Chondrocyte (in vitro differentiated cells): Measurements from ENCODE around the gene CEP70. TPM values are rescaled to one million over a fixed set of nuclear protein-coding genes. Genes with fewer than 3 reads are reported as not detected.
"Not testable (repeated sequence)": the region's sequence is repeated elsewhere in the genome, so short reads cannot be mapped to it uniquely, and the experiment has no call there.

ENCODE experiments used
- DNase-seq: peaks from one replicate; pipeline ENCODE4 v3.0.0; 2021; ENCODE audit warnings: mixed read lengths, low spot score
- H3K27ac Mint-ChIP-seq: one replicate; pipeline ENCODE4 v1.8.0; 2021; ENCODE audit warnings: mild to moderate bottlenecking, moderate library complexity, mixed read lengths; ENCODE audit not compliant: unreplicated experiment
- H3K27me3 Mint-ChIP-seq: 2 replicates; pipeline ENCODE4 v1.8.0; 2021; ENCODE audit warnings: low read depth, mixed read lengths
- H3K36me3 Mint-ChIP-seq: 2 replicates; pipeline ENCODE4 v1.8.0; 2021; ENCODE audit warnings: low read depth, mixed read lengths
- H3K4me1 Mint-ChIP-seq: 2 replicates; pipeline ENCODE4 v1.8.0; 2021; ENCODE audit warnings: low read depth, mild to moderate bottlenecking, mixed read lengths
- H3K4me3 Mint-ChIP-seq: one replicate; pipeline ENCODE4 v1.8.0; 2021; ENCODE audit warnings: mild to moderate bottlenecking, moderate library complexity, mixed read lengths; ENCODE audit not compliant: unreplicated experiment
- H3K9me3 Mint-ChIP-seq: 2 replicates; pipeline ENCODE4 v1.8.0; 2021; ENCODE audit warnings: low read depth, mixed read lengths
- total RNA-seq: library from RNA; stranded (reverse); gene quantifications from 3 replicates; pipeline ENCODE4 v1.2.1, GENCODE V29; 2021
- TF ChIP-seq, protein P1 (sequence below): fragments of 200-600 bp; sonication (generic); IDR thresholded peaks from 2 replicates; pipeline ENCODE4 v1.5.0; 2021; ENCODE audit warnings: antibody characterized with exemption, mild to moderate bottlenecking, moderate library complexity

The CEP70 gene
- total RNA-seq, 1 donor from 2014 or later = 12.9 TPM

DNA sequence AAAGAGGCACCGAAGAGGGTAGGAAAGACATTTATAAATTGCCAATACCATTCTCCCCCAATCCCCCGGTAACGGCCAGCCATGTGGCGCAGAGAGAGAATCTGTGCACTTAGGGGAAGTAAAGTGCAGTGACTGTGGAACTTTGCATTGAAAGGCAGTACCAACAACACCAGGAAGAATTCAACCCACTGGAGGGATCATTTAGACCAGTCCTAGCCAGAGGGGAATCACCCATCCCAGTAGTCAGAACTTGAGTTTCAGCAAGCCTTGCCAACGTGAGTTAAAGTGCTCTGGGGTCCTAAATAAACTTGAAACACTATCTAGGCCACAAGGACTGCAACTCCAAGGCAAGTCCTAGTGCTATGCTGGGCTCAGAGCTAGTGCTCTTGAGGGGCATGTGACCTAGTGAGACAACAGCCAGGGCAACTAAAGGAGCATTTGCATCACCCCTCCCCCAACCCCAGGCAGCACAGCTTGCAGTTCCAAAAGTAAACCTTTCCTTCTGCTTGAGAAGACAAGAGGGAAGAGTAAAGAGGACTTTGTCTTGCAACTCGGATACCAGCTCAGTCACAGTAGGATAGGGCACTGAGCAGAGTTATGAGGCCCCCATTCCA lies 15.0 kb downstream of the CEP70 start:
- H3K27me3 Mint-ChIP-seq = no peaks in the 10 kb centered on the region
- peaks cover 20% of the 10 kb centered on the region for H3K9me3 Mint-ChIP-seq
- no peak for DNase-seq
- TF ChIP-seq, protein P1, sequence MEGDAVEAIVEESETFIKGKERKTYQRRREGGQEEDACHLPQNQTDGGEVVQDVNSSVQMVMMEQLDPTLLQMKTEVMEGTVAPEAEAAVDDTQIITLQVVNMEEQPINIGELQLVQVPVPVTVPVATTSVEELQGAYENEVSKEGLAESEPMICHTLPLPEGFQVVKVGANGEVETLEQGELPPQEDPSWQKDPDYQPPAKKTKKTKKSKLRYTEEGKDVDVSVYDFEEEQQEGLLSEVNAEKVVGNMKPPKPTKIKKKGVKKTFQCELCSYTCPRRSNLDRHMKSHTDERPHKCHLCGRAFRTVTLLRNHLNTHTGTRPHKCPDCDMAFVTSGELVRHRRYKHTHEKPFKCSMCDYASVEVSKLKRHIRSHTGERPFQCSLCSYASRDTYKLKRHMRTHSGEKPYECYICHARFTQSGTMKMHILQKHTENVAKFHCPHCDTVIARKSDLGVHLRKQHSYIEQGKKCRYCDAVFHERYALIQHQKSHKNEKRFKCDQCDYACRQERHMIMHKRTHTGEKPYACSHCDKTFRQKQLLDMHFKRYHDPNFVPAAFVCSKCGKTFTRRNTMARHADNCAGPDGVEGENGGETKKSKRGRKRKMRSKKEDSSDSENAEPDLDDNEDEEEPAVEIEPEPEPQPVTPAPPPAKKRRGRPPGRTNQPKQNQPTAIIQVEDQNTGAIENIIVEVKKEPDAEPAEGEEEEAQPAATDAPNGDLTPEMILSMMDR = no peak
- H3K4me3 Mint-ChIP-seq = no peak overlapping the region
- no peak overlapping the region for H3K27ac Mint-ChIP-seq
- no peaks in the 10 kb centered on the region for H3K4me1 Mint-ChIP-seq
- peaks cover 14% of the 10 kb centered on the region for H3K36me3 Mint-ChIP-seq

DNA sequence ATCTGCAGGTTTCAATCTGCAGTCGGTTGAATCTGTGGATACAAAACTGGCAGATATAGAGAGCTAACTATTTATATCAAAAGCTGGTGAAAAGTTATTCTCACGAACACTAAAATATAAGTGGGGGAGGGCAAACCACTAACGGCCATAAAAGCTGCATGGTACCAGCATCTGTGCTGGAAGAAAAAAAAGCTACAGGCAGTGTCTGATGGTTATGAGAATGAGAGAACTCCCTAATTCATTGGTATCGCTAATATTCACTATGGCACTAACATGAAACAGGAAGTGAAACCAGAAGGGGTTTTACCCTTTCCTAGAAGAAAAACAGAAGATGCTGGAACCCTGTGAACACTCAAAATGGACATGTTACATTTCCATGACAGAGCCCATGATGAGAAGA lies 15.9 kb downstream of the CEP70 start:
- peaks cover 26% of the 10 kb centered on the region for H3K9me3 Mint-ChIP-seq
- no peaks in the 10 kb centered on the region for H3K27me3 Mint-ChIP-seq
- no peak for DNase-seq
- TF ChIP-seq, protein P1 = no peak
- H3K4me3 Mint-ChIP-seq = no peak overlapping the region
- peaks cover 18% of the 10 kb centered on the region for H3K36me3 Mint-ChIP-seq
- H3K27ac Mint-ChIP-seq = no peak overlapping the region
- H3K4me1 Mint-ChIP-seq = no peaks in the 10 kb centered on the region

DNA sequence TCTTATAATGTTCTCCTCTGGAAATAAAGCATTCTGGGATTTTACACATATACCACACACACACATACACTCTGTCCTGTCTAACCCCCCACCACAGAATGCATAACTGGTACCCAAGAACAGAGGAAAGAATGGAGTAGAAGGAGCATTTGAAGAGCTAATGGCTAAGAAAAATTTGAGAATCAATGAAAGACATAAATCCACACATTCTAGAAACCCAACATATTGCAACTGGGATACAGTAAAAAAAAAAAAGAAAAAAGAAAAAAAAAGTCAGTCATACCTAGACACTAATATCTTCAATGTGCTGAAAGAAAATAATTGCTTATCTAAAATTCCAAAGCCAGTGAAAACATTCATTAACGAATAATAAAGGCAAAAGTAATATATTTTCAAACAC lies 20.9 kb downstream of the CEP70 start:
- H3K27me3 Mint-ChIP-seq = no peaks in the 10 kb centered on the region
- H3K9me3 Mint-ChIP-seq = peaks cover 31% of the 10 kb centered on the region
- DNase-seq = no peak
- H3K4me1 Mint-ChIP-seq = no peaks in the 10 kb centered on the region
- H3K4me3 Mint-ChIP-seq = no peak overlapping the region
- H3K27ac Mint-ChIP-seq = no peak overlapping the region
- peaks cover 25% of the 10 kb centered on the region for H3K36me3 Mint-ChIP-seq
- TF ChIP-seq, protein P1 = no peak

DNA sequence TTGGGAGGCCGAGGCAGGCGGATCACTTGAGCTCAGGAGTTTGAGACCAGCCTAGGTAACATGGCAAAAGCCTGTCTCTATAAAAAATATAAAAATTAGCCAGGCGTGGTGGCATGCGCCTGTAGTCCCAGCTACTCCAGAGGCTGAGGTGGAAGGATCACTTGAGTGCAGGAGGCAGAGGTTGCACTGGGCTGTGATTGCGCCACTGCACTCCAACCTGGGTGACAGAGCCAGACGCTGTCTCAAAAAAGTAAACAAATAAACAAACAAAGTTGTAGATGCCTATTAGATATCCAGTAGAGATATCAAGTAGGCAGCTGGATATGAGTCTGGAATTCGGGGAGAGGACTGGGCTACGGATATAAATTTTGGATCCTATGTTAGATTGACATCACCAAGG lies 24.4 kb downstream of the CEP70 start:
- H3K36me3 Mint-ChIP-seq = peaks cover 16% of the 10 kb centered on the region
- H3K4me1 Mint-ChIP-seq, H3K27ac Mint-ChIP-seq: not testable (repeated sequence)

DNA sequence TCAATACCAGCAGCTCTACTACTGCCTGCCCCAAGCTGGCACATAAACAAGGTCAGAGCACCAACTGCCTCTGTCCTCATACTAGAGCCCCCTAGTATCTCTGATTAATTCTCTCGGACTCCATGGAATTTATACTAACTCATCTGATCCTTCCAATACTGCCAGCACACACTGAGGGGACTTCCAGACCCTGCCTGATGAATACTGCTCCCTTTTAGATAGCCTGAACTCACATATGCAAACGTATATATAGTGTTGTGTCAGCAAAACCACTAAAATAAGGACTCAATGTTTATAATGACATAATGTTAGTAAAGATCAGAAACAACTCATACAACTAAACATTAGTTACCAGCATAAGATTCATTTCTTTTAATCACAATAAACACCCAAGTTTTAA lies 25.0 kb downstream of the CEP70 start:
- DNase-seq = no peak
- no peaks in the 10 kb centered on the region for H3K27me3 Mint-ChIP-seq
- H3K9me3 Mint-ChIP-seq = peaks cover 14% of the 10 kb centered on the region
- H3K4me1 Mint-ChIP-seq = no peaks in the 10 kb centered on the region
- H3K36me3 Mint-ChIP-seq = peaks cover 16% of the 10 kb centered on the region
- TF ChIP-seq, protein P1 = no peak
- no peak overlapping the region for H3K4me3 Mint-ChIP-seq
- no peak overlapping the region for H3K27ac Mint-ChIP-seq

More for the DNA sequence above, 24.4 kb downstream of the CEP70 start:
- H3K9me3 Mint-ChIP-seq = peaks cover 14% of the 10 kb centered on the region
- H3K27me3 Mint-ChIP-seq, H3K4me3 Mint-ChIP-seq, DNase-seq: not testable (repeated sequence)

DNA sequence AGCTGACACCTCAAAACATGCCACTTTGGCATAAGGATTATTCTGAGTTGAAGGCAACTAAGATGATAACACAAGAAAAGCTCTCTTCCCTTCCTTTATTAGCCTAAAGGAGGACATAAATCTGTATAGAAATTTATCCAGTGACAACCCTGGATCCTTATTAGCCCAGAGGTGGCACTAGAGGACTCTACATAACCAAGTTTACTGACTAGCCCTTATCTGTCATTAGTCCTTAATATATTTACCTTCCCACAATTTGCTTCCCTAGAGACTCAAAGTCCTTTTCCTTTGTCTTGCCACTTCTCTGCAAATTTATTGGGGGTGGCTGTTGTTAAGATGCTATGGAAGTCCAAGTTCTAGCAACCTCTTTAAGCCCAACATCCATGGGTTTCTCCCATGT lies 26.7 kb downstream of the CEP70 start:
- Mint-ChIP-seq H3K9me3 (peaks cover 5% of the 10 kb centered on the region), H3K27ac (no peak overlapping the region)

DNA sequence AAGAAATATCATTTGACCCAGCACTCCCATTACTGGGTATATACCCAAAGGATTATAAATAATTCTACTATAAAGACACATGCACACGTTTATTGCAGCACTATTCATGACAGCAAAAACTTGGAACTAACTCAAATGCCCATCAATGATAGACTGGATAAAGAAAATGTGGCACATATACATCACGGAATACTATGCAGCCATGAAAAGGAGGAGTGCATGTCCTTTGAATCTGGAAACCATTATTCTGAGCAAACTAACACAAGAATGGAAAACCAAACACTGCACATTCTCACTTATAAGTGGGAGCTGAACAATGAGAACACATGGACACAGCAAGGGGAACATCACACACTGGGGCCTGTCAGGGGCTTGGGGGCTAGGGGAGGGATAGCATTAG lies 27.8 kb downstream of the CEP70 start:
- peaks cover 10% of the 10 kb centered on the region for H3K36me3 Mint-ChIP-seq
- H3K4me1 Mint-ChIP-seq, H3K4me3 Mint-ChIP-seq, H3K9me3 Mint-ChIP-seq, DNase-seq, H3K27ac Mint-ChIP-seq, H3K27me3 Mint-ChIP-seq: not testable (repeated sequence)

More for the DNA sequence above, 26.7 kb downstream of the CEP70 start:
- TF ChIP-seq, protein P1 = no peak
- Mint-ChIP-seq H3K27me3 (no peaks in the 10 kb centered on the region), H3K4me3 (no peak overlapping the region), H3K4me1 (no peaks in the 10 kb centered on the region), H3K36me3 (peaks cover 11% of the 10 kb centered on the region)
- DNase-seq = no peak

DNA sequence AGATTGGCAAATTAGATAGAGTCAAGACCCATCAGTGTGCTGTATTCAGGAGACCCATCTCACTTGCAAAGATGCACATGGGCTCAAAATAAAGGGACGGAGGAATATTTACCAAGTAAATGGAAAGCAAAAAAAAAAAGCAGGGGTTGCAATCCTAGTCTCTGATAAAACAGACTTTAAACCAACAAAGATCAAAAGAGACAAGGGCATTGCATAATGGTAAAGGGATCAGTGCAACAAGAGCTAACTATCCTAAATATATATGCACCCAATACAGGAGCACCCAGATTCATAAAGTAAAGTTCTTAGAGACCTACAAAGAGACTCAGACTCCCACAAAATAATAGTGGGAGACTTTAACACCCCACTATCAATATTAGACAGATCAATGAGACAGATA lies 31.2 kb downstream of the CEP70 start:
- not testable (repeated sequence) for H3K27ac Mint-ChIP-seq, H3K27me3 Mint-ChIP-seq, DNase-seq, H3K4me1 Mint-ChIP-seq, H3K4me3 Mint-ChIP-seq
- H3K36me3 Mint-ChIP-seq = peaks cover 20% of the 10 kb centered on the region
- H3K9me3 Mint-ChIP-seq = peaks cover 15% of the 10 kb centered on the region
